ENCODE measurements around the gene MAST4. TPM values are rescaled to one million over a fixed set of nuclear protein-coding genes. Genes with fewer than 3 reads are reported as not detected.

MAST4 gene
- total RNA-seq, 4 donors from 2014 or later = 16.2 to 32.8 (median 25.0) TPM

GRCh38 chr5:66876266-66876807 lies 280.1 kb downstream of the MAST4 start:
- WGBS, 2 donors (ENCODE audit: low coverage in 1 of 2) = 98 to 100% methylated on average over 3 to 5 of the region's 6 CpGs
- Histone ChIP-seq H3K9me3 (no peaks in the 10 kb centered on the region), H3K27me3 (no peaks in the 10 kb centered on the region), H3K27ac (no peak overlapping the region), H3K4me1 (peaks cover 0 to 8% (median 4%) of the 10 kb centered on the region in 3 donors), H3K4me3 (no peak overlapping the region), H3K36me3 (no peaks in the 10 kb centered on the region)
- no peak for ATAC-seq
- TF ChIP-seq CTCF (IDR thresholded peaks at IDR 0.05) = no peak
- no peak for TF ChIP-seq EP300 (IDR thresholded peaks at IDR 0.05)
- TF ChIP-seq POLR2AphosphoS5 (IDR thresholded peaks at IDR 0.05) = no peak
- TF ChIP-seq POLR2A (IDR thresholded peaks at IDR 0.05) = no peak

DNA sequence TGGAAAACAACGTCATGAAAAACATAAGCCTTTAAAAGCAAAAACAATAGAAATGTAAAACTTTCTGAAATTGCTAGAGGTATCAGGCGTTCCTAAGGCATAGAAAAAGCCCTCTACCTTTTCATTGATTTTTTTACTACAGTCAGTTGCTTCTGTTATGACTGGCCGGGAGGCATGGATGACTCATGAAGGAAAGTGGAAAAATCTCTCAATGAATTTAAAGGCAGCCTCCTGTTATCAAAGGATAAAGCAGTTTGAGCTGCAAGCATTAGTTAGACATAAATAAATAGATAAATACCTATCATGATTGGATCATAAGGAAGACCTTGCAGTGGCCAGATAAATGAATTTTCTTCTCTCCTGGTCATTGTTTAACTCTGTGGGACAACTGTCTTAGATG lies 281.6 kb downstream of the MAST4 start:
- ATAC-seq = no peak

DNA sequence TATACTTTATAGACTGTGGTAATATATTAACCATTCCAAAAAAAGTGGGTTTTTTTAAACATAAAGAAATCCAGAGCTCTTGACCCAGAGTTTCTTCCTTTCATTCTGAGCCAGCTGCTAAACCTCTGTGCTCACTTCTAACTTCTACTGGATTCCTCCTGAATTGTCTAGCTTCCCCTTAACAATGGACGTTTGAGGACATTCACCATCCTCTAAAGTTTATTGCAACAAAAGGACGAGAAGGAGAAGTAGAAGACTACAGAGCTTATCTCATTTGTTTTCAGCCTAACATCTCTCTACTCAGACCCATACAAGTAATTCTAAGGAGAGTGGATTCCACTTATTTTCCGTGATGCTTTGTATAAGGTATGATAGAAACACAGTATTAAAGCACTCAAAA lies 284.2 kb downstream of the MAST4 start:
- Histone ChIP-seq H3K9me3 (no peaks in the 10 kb centered on the region), H3K27me3 (no peaks in the 10 kb centered on the region), H3K4me1 (peaks cover 4 to 25% (median 5%) of the 10 kb centered on the region in 3 donors), H3K4me3 (no peak overlapping the region), H3K27ac (peak overlapping the region in 1 of 4 donors; percentile 5), H3K36me3 (no peaks in the 10 kb centered on the region)
- no peak for TF ChIP-seq CTCF (IDR thresholded peaks at IDR 0.05)
- TF ChIP-seq EP300 (IDR thresholded peaks at IDR 0.05) = no peak
- no peak for TF ChIP-seq POLR2AphosphoS5 (IDR thresholded peaks at IDR 0.05)
- TF ChIP-seq POLR2A (IDR thresholded peaks at IDR 0.05) = no peak
- no peak for ATAC-seq
- WGBS, 2 donors (ENCODE audit: low coverage in 1 of 2) = 62 to 65% methylated on average over 3 of the region's 3 CpGs

More for the DNA sequence above, 281.6 kb downstream of the MAST4 start:
- Histone ChIP-seq H3K27ac (no peak overlapping the region), H3K4me3 (no peak overlapping the region), H3K27me3 (no peaks in the 10 kb centered on the region), H3K9me3 (no peaks in the 10 kb centered on the region), H3K36me3 (no peaks in the 10 kb centered on the region), H3K4me1 (peaks cover 3 to 23% (median 5%) of the 10 kb centered on the region in 3 donors)
- 61 to 100% methylated on average over 3 of the region's 3 CpGs for WGBS, 2 donors (ENCODE audit: low coverage in 1 of 2)
- TF ChIP-seq POLR2A (IDR thresholded peaks at IDR 0.05) = no peak
- TF ChIP-seq EP300 (IDR thresholded peaks at IDR 0.05) = no peak
- no peak for TF ChIP-seq CTCF (IDR thresholded peaks at IDR 0.05)
- no peak for TF ChIP-seq POLR2AphosphoS5 (IDR thresholded peaks at IDR 0.05)

- H3K9me3 ChIP-seq = no peaks in the 10 kb centered on the region
- TF ChIP-seq CTCF (IDR thresholded peaks at IDR 0.05) = no peak
- TF ChIP-seq EP300 (IDR thresholded peaks at IDR 0.05) = no peak
- peak; percentile 39 for TF ChIP-seq POLR2AphosphoS5 (IDR thresholded peaks at IDR 0.05)
- H3K27ac ChIP-seq = peak overlapping the region in 3 of 4 donors; percentile 25 to 70 (median 60)
- no peaks in the 10 kb centered on the region for H3K36me3 ChIP-seq
- no peaks in the 10 kb centered on the region for H3K27me3 ChIP-seq
- no peak overlapping the region for H3K4me3 ChIP-seq
- 15 to 20% methylated on average over 2 of the region's 2 CpGs for WGBS, 2 donors (ENCODE audit: low coverage in 1 of 2)
- no peak for ATAC-seq
- peaks cover 4 to 25% (median 5%) of the 10 kb centered on the region in 3 donors for H3K4me1 ChIP-seq
Observed at GRCh38 chr5:66881480-66882161, 285.4 kb downstream of the MAST4 start.

All from gastroesophageal sphincter (tissue), 4 donors.